ENCODE results near the gene ELMO1. TPM values are rescaled to one million over a fixed set of nuclear protein-coding genes. Genes with fewer than 3 reads are reported as not detected.

Gene ELMO1
- total and polyA plus RNA-seq, 2 of the 13 experiments (the other 11 are each of a cell fraction or from before 2014, with no cell fraction given), result 0.11 to 0.17 TPM

DNA sequence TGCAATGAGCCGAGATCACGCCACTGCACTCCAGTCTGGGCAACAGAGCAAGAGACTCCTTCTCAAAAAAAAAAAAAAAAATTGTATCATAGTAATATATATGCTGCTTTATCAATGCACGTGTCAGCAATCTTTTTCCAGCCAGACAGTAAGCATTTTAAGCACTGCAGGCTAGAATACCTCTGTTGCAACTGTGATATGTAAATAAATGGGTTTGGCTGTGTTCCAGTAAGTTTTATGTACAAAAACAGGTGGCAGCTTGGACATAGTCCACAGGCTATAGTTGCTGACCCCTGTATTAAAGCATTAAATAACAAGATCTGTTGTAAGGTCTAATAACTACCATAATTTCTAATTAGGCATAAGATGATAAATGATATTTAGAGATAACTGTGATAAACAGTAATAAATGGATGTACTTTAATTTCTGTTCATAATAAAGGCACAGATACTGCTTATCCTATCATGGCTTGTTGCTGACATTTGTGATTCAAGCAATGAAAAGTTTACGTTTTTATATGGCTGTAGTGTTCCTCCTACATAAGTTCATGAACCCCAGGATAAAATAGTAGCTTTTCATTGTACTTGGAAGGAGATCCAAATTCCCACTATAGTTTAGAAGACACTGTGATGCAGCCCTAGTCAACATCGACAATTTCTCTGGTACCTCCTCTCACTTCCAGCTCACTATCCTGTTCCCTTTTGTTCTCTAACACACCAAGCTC lies 161.4 kb downstream of the ELMO1 start:
- POLR2A ChIA-PET, result no interaction called here
- no peaks in the 10 kb centered on the region for H3K36me3 ChIP-seq (replicated peaks in 1 of 2; ENCODE audit: control insufficient read depth in 1 of 2, insufficient read depth in 2 of 2, low read length in 2 of 2)
- no peaks in the 10 kb centered on the region for H3K79me2 ChIP-seq (ENCODE audit: insufficient read depth, low read length)
- H3K4me1 ChIP-seq (ENCODE audit: insufficient read depth, low read length), result no peaks in the 10 kb centered on the region
- in situ Hi-C loops (cut with HindIII; ENCODE audit: extremely low pct_ligation_motif_present, low pct_unique_long_range_greater_than_20kb), result loop anchor here (10.0 kb wide), 1 partner anchor 228 kb away; no protein-coding TSS in a partner anchor
- TF ChIP-seq, protein P1, sequence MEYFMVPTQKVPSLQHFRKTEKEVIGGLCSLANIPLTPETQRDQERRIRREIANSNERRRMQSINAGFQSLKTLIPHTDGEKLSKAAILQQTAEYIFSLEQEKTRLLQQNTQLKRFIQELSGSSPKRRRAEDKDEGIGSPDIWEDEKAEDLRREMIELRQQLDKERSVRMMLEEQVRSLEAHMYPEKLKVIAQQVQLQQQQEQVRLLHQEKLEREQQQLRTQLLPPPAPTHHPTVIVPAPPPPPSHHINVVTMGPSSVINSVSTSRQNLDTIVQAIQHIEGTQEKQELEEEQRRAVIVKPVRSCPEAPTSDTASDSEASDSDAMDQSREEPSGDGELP (IDR thresholded peaks at IDR 0.05; ENCODE audit: borderline replicate concordance, low read depth), result 0 out of 2 replicates have a peak, but pooled peaks have one; percentile 11
- peak; percentile 24 to 50; a peak in 2 of 4 replicates for TF ChIP-seq MAFK (conservative IDR thresholded peaks at IDR 0.05 in 1 of 2, IDR thresholded peaks at IDR 0.05 in 1 of 2; ENCODE audit: low read length in 2 of 2)
- TF ChIP-seq, protein P2, sequence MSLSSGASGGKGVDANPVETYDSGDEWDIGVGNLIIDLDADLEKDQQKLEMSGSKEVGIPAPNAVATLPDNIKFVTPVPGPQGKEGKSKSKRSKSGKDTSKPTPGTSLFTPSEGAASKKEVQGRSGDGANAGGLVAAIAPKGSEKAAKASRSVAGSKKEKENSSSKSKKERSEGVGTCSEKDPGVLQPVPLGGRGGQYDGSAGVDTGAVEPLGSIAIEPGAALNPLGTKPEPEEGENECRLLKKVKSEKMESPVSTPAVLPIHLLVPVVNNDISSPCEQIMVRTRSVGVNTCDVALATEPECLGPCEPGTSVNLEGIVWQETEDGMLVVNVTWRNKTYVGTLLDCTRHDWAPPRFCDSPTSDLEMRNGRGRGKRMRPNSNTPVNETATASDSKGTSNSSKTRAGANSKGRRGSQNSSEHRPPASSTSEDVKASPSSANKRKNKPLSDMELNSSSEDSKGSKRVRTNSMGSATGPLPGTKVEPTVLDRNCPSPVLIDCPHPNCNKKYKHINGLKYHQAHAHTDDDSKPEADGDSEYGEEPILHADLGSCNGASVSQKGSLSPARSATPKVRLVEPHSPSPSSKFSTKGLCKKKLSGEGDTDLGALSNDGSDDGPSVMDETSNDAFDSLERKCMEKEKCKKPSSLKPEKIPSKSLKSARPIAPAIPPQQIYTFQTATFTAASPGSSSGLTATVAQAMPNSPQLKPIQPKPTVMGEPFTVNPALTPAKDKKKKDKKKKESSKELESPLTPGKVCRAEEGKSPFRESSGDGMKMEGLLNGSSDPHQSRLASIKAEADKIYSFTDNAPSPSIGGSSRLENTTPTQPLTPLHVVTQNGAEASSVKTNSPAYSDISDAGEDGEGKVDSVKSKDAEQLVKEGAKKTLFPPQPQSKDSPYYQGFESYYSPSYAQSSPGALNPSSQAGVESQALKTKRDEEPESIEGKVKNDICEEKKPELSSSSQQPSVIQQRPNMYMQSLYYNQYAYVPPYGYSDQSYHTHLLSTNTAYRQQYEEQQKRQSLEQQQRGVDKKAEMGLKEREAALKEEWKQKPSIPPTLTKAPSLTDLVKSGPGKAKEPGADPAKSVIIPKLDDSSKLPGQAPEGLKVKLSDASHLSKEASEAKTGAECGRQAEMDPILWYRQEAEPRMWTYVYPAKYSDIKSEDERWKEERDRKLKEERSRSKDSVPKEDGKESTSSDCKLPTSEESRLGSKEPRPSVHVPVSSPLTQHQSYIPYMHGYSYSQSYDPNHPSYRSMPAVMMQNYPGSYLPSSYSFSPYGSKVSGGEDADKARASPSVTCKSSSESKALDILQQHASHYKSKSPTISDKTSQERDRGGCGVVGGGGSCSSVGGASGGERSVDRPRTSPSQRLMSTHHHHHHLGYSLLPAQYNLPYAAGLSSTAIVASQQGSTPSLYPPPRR (CRISPR knock-in tag; IDR thresholded peaks at IDR 0.05; ENCODE audit: borderline replicate concordance), result no peak
- ATAC-seq (no peak), DNase-seq (ENCODE audit: low spot score) (no peak), FAIRE-seq (no peak)
- H3K27ac ChIP-seq (ENCODE audit: extremely low read length, insufficient read depth, low read length), result no peak overlapping the region
- no peak overlapping the region for H3K4me3 ChIP-seq (replicated peaks in 1 of 3; ENCODE audit: insufficient read depth in 1 of 3, low read depth in 2 of 3, low read length in 3 of 3)
- CTCF ChIA-PET (ENCODE audit: low intra/inter-chr PET ratio, low total read pairs), result no interaction called here
- no peak overlapping the region for H2AFZ ChIP-seq (ENCODE audit: low read length)
- H3K27me3 ChIP-seq (ENCODE audit: control insufficient read depth in 1 of 2, insufficient read depth in 2 of 2, low read length in 2 of 2), result no peaks in the 10 kb centered on the region
- no peak overlapping the region for H3K4me2 ChIP-seq (ENCODE audit: low read depth, low read length)
- no peaks in the 10 kb centered on the region for H3K9me3 ChIP-seq (ENCODE audit: low read length)
- 11% methylated on average over 5 of the region's 5 CpGs for WGBS (ENCODE audit: low lambda C conversion rate)
- H3K9ac ChIP-seq (ENCODE audit: insufficient read depth, low read depth, low read length), result no peak overlapping the region
- intact Hi-C loops (cut with micrococcal nuclease; ENCODE audit: unreplicated experiment), result no loop called here
- no TSS peak for BruUV-seq (replicated peaks)
- H4K20me1 ChIP-seq (ENCODE audit: insufficient read depth, low read length), result no peaks in the 10 kb centered on the region

All from HepG2 (cell line).